Astrocyte of the cerebellum (primary cell): ENCODE data around the gene SUN2.

Experiments used
- DNase-seq: peaks from one replicate; pipeline ENCODE4 v3.0.0-alpha.2; 2011; ENCODE audit warnings: low read depth
- H3K4me3 ChIP-seq: 2 replicates; pipeline ENCODE4 v1.5.1; 2011; ENCODE audit warnings: mild to moderate bottlenecking, low read depth, low read length, moderate library complexity
- CTCF ChIP-seq: IDR thresholded peaks from 2 replicates; pipeline ENCODE4 v1.5.1; 2012; ENCODE audit warnings: low read length, low read depth, moderate library complexity, mild to moderate bottlenecking; ENCODE audit errors: missing control alignments
- in situ Hi-C: cut with HindIII; loops from 2 replicates; pipeline ENCODE4 v1.10.0; 2017; ENCODE audit warnings: low sequenced_read_pairs

SUN2 gene

GRCh38 chr22:38761202-38762162 is 5.7 kb upstream of the SUN2 start:
- no peak for DNase-seq
- in situ Hi-C loops: no loop called here
- TF ChIP-seq CTCF: no peak
- H3K4me3 ChIP-seq: no peak overlapping the region

DNA sequence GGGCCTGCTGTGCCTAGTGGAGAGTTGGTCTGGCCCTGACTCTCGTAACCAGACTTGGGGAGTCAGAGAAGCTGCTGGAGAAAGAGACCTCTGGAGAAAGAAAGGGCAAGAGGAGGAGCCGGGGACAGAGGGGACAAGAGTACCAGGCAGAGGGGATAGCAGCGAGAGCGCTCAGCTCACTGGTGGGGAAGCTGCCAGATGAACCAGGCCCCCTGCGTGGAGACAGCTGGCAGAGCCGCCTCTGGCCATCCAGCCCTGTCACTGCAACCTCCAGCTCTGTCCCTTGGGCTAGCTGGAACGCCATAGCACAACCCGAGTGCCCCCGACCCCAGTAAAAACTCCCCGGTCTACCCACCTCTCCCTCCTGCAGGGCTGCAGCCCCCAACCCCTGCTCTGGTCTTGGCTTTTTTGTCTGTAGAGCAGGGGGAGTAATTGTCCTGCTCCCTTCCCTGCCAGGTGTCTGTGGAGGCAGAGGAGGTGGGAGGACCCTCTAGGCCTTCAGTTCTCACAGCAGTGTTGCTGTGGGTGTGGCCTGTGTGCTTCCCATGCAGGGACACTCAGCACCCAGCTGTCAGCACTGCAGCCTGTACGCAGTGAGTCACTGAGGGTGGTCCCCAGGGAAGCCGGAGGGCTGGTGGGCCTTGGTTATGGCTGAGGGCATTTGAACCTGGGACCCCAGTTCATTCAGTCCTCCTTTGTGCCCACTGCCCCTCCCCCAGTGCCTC is 4.8 kb upstream of the SUN2 start:
- no peak overlapping the region for H3K4me3 ChIP-seq
- no peak for TF ChIP-seq CTCF
- no peak for DNase-seq
- in situ Hi-C loops: no loop called here

DNA sequence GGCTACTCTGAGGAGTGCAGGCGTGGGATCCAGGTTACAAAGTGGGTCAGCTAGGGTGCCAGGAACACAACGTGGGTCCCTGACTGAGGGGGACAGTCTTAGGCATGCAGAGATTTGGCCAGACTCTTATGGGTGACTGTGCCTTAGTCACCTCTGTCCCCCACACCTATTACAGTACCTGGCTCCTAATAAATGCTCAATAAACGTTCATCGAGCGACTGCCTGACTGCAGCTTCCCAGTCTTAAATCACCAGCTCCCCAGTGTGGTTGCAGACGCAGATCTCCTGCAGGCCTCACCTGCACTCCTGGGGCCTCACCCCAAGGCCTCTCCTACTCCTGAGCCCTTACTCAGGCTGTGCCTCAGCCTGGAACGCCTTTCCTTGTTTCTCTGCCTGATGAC is 3.2 kb upstream of the SUN2 start:
- in situ Hi-C loops: no loop called here
- no peak for DNase-seq
- no peak for TF ChIP-seq CTCF
- H3K4me3 ChIP-seq: no peak overlapping the region

- DNase-seq: no peak
- no peak for TF ChIP-seq CTCF
- no peak overlapping the region for H3K4me3 ChIP-seq
- in situ Hi-C loops: no loop called here
Observed at GRCh38 chr22:38758276-38758945, 2.6 kb upstream of the SUN2 start.

- no peak overlapping the region for H3K4me3 ChIP-seq
- in situ Hi-C loops: no loop called here
- no peak for TF ChIP-seq CTCF
- DNase-seq: no peak
Observed at GRCh38 chr22:38757464-38757757, 1.6 kb upstream of the SUN2 start.

GRCh38 chr22:38756711-38757463 is 1.1 kb upstream of the SUN2 start:
- DNase-seq: no peak
- peak overlapping the region; percentile 63 for H3K4me3 ChIP-seq
- in situ Hi-C loops: no loop called here
- no peak for TF ChIP-seq CTCF
